Loucy (cell line): ENCODE results near the gene CLEC16A.

ENCODE experiments used
- CTCF ChIP-seq: fragments of 200-600 bp; sonication (generic); conservative IDR thresholded peaks from 2 replicates; pipeline ENCODE4 v1.5.1; 2014; ENCODE audit warnings: mild to moderate bottlenecking, antibody characterized with exemption, low read length
- EZH2phosphoT487 ChIP-seq: fragments of 200-600 bp; IDR thresholded peaks from 2 replicates; pipeline ENCODE4 v1.6.1; 2018; ENCODE audit warnings: antibody characterized with exemption, mild to moderate bottlenecking, moderate library complexity, borderline replicate concordance

- TF ChIP-seq CTCF (no peak), EZH2phosphoT487 (no peak)
These were observed 224.2 kb downstream of the CLEC16A start for GRCh38 chr16:11168386-11169051.
